ENCODE results near the gene SLC26A1.

DNA sequence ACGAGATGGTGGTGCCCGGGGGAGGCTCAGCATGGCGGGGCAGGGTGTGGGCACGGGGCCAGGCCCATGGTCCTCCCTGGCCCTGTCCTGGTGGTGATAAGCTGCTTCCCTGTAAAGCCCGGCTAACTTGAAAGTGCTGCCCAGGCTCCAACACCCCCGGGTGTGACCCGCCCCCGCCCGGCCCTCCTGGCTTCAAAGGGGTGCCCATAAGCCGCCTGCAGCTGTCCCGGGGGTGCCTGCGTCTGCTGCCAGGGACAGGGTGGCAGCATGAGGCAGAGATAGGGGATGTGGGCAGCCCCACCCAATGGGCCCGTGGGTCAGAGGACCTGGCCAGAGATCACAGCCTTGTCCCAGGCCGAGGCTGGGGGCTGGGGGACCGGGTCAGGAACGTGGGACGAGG, 36.3 kb upstream of the SLC26A1 start:
- TF ChIP-seq MYC (IDR thresholded peaks at IDR 0.05; ENCODE audit: low read depth, low read length) (no peak), CTCF (IDR thresholded peaks at IDR 0.05; ENCODE audit: extremely low read depth in 1 of 2, insufficient read depth in 1 of 2, low read depth in 1 of 2, low read length in 2 of 2) (no peak)

All from endothelial cell of umbilical vein (primary cell).